Keratinocyte (primary cell): ENCODE measurements around the gene TEX48. TPM values are rescaled to one million over a fixed set of nuclear protein-coding genes. Genes with fewer than 3 reads are reported as not detected.

ENCODE experiments used
- DNase-seq: peaks from one replicate; pipeline ENCODE4 v3.0.0-alpha.2; 2011; ENCODE audit warnings: low read depth, missing footprints, low spot score
- FAIRE-seq: peaks from 2 replicates; lab custom pipeline; 2011; peaks lifted over from hg19 to GRCh38; lab: Jason Lieb, UNC
- H2AFZ ChIP-seq: 2 replicates; pipeline ENCODE4 v1.6.0; 2012; ENCODE audit warnings: low read length, control low read depth, inconsistent platforms; ENCODE audit not compliant: control insufficient read depth
- H3K27ac ChIP-seq: 2 replicates; pipeline ENCODE4 v1.5.1; 2011; ENCODE audit warnings: low read length; ENCODE audit not compliant: control insufficient read depth, insufficient read depth
- H3K27me3 ChIP-seq: 3 replicates; pipeline ENCODE4 v1.6.0; 2011; ENCODE audit warnings: low read length; ENCODE audit not compliant: control insufficient read depth, insufficient read depth; ENCODE audit errors: extremely low read depth
- H3K36me3 ChIP-seq, 2 experiments: 2 replicates in 1 of 2; 3 replicates in 1 of 2; pipeline ENCODE4 v1.5.1; 2011; ENCODE audit warnings: low read length in 2 of 2, mild to moderate bottlenecking in 1 of 2; ENCODE audit not compliant: control insufficient read depth in 2 of 2, insufficient read depth in 2 of 2; ENCODE audit errors: extremely low read depth in 1 of 2
- H3K4me1 ChIP-seq: 3 replicates; pipeline ENCODE4 v1.5.1; 2011; ENCODE audit warnings: low read length; ENCODE audit not compliant: control insufficient read depth, insufficient read depth; ENCODE audit errors: extremely low read depth
- H3K4me2 ChIP-seq: 3 replicates; pipeline ENCODE4 v1.6.0; 2011; ENCODE audit warnings: low read depth, low read length; ENCODE audit not compliant: control insufficient read depth, insufficient read depth; ENCODE audit errors: extremely low read depth
- H3K4me3 ChIP-seq, 3 experiments: fragments of 200-600 bp in 1 of 3; sonication (generic) in 1 of 3; 2 replicates in 2 of 3; 3 replicates in 1 of 3; pipeline ENCODE4 v1.5.1; 2011 to 2016; ENCODE audit warnings: low read length in 3 of 3, mild to moderate bottlenecking in 3 of 3, control low read depth in 2 of 3, inconsistent platforms in 1 of 3, low read depth in 1 of 3, mixed read lengths in 1 of 3, mixed run types in 1 of 3, moderate library complexity in 1 of 3; ENCODE audit not compliant: control insufficient read depth in 2 of 3, insufficient read depth in 2 of 3; ENCODE audit errors: extremely low read depth in 1 of 3
- H3K79me2 ChIP-seq: 2 replicates; pipeline ENCODE4 v1.6.0; 2012; ENCODE audit warnings: low read length; ENCODE audit not compliant: control insufficient read depth, insufficient read depth
- H3K9ac ChIP-seq: 3 replicates; pipeline ENCODE4 v1.6.0; 2011; ENCODE audit warnings: low read length; ENCODE audit not compliant: control insufficient read depth, insufficient read depth; ENCODE audit errors: extremely low read depth
- H3K9me1 ChIP-seq: 3 replicates; pipeline ENCODE4 v1.6.0; 2011; ENCODE audit warnings: low read length; ENCODE audit not compliant: control insufficient read depth, insufficient read depth; ENCODE audit errors: extremely low read depth
- H3K9me3 ChIP-seq: 2 replicates; pipeline ENCODE4 v1.5.1; 2012; ENCODE audit warnings: low read depth, low read length; ENCODE audit not compliant: control insufficient read depth
- H4K20me1 ChIP-seq: 3 replicates; pipeline ENCODE4 v1.6.0; 2011; ENCODE audit warnings: low read length; ENCODE audit not compliant: control insufficient read depth, insufficient read depth; ENCODE audit errors: extremely low read depth
- CTCF ChIP-seq, 3 experiments: IDR thresholded peaks in 1 of 3; conservative IDR thresholded peaks in 1 of 3; optimal IDR thresholded peaks in 1 of 3; 2 replicates in 2 of 3; 3 replicates in 1 of 3; pipeline versions ENCODE3 to v1.5.1; 2011; ENCODE audit warnings: low read length in 3 of 3, mild to moderate bottlenecking in 3 of 3, moderate library complexity in 2 of 3, control low read depth in 1 of 3, inconsistent platforms in 1 of 3; ENCODE audit not compliant: insufficient read depth in 2 of 3; ENCODE audit errors: extremely low read depth in 1 of 3
- EZH2 ChIP-seq: IDR thresholded peaks from one replicate; pipeline ENCODE4 v1.6.1; 2012; ENCODE audit warnings: inconsistent platforms, mild to moderate bottlenecking, low read length, moderate library complexity
- dilution Hi-C: fragments of 300-500 bp; cut with MboI; formaldehyde crosslinking; loops from one replicate; pipeline ENCODE4 v1.7.0; 2020; ENCODE audit warnings: low sequenced_read_pairs; ENCODE audit not compliant: extremely low pct_ligation_motif_present
- polyA plus RNA-seq, 5 experiments: library from polyadenylated mRNA; depleted of rRNA in 3 of 5; stranded (reverse) in 3 of 5; stranded (forward) in 1 of 5; unstranded in 1 of 5; fragments of >200 nt; gene quantifications; 1 replicate in 1 of 5; 2 replicates in 3 of 5; 3 replicates in 1 of 5; pipeline versions ENCODE4 v1.2.1 to v1.2.3, GENCODE V29; 2011 to 2012; ENCODE audit warnings: missing spikeins in 2 of 5, low read depth in 1 of 5, low replicate concordance in 1 of 5

Gene TEX48
- polyA plus RNA-seq, 1 donor (not counting 4 experiments of a cell fraction or from before 2014, with no cell fraction given) = not detected

GRCh38 chr9:114694146-114694545, 12.2 kb upstream of the TEX48 start:
- no peak overlapping the region for H3K27ac ChIP-seq
- no peak for TF ChIP-seq CTCF (optimal IDR thresholded peaks at IDR 0.05 in 1 of 3, IDR thresholded peaks at IDR 0.05 in 1 of 3, conservative IDR thresholded peaks at IDR 0.05 in 1 of 3; ENCODE audit: extremely low read depth in 1 of 3, insufficient read depth in 2 of 3, low read length in 3 of 3)
- TF ChIP-seq EZH2 = no peak
- H3K9me3 ChIP-seq = no peaks in the 10 kb centered on the region
- no peak overlapping the region for H3K9ac ChIP-seq
- H3K9me1 ChIP-seq = no peaks in the 10 kb centered on the region
- FAIRE-seq = peak; percentile 89
- H3K79me2 ChIP-seq = no peaks in the 10 kb centered on the region
- no peaks in the 10 kb centered on the region for H3K36me3 ChIP-seq
- H3K27me3 ChIP-seq = no peaks in the 10 kb centered on the region
- H4K20me1 ChIP-seq = no peaks in the 10 kb centered on the region
- no peak for DNase-seq
- no peak overlapping the region for H2AFZ ChIP-seq
- dilution Hi-C loops = loop anchor here (25.0 kb wide), 1 partner anchor 318 kb away; no protein-coding TSS in a partner anchor
- H3K4me1 ChIP-seq = peaks cover 48% of the 10 kb centered on the region
- H3K4me3 ChIP-seq = no peak overlapping the region
- peak overlapping the region; percentile 39 for H3K4me2 ChIP-seq

- Histone ChIP-seq H2AFZ (no peak overlapping the region), H3K79me2 (no peaks in the 10 kb centered on the region), H3K27me3 (no peaks in the 10 kb centered on the region), H3K4me2 (peak overlapping the region; percentile 39), H3K9me3 (no peaks in the 10 kb centered on the region), H3K27ac (no peak overlapping the region), H3K9me1 (no peaks in the 10 kb centered on the region), H3K9ac (no peak overlapping the region), H3K36me3 (no peaks in the 10 kb centered on the region), H3K4me1 (peaks cover 48% of the 10 kb centered on the region), H4K20me1 (no peaks in the 10 kb centered on the region), H3K4me3 (no peak overlapping the region)
- FAIRE-seq (no peak), DNase-seq (no peak)
- TF ChIP-seq CTCF (optimal IDR thresholded peaks at IDR 0.05 in 1 of 3, IDR thresholded peaks at IDR 0.05 in 1 of 3, conservative IDR thresholded peaks at IDR 0.05 in 1 of 3; ENCODE audit: extremely low read depth in 1 of 3, insufficient read depth in 2 of 3, low read length in 3 of 3) (no peak), EZH2 (no peak)
- dilution Hi-C loops = loop anchor here (25.0 kb wide), 1 partner anchor 319 kb away; no protein-coding TSS in a partner anchor
These were observed 11.4 kb upstream of the TEX48 start for GRCh38 chr9:114693248-114693855.
